Germinal center (tissue), 1 donor: ENCODE data around the gene RCE1.
"Not testable (repeated sequence)": the region's sequence is repeated elsewhere in the genome, so short reads cannot be mapped to it uniquely, and the experiment has no call there.

Source experiments
- DNase-seq: peaks from one replicate; pipeline ENCODE4 v3.0.0; 2012; ENCODE audit warnings: mixed read lengths, low spot score

RCE1 gene

DNA sequence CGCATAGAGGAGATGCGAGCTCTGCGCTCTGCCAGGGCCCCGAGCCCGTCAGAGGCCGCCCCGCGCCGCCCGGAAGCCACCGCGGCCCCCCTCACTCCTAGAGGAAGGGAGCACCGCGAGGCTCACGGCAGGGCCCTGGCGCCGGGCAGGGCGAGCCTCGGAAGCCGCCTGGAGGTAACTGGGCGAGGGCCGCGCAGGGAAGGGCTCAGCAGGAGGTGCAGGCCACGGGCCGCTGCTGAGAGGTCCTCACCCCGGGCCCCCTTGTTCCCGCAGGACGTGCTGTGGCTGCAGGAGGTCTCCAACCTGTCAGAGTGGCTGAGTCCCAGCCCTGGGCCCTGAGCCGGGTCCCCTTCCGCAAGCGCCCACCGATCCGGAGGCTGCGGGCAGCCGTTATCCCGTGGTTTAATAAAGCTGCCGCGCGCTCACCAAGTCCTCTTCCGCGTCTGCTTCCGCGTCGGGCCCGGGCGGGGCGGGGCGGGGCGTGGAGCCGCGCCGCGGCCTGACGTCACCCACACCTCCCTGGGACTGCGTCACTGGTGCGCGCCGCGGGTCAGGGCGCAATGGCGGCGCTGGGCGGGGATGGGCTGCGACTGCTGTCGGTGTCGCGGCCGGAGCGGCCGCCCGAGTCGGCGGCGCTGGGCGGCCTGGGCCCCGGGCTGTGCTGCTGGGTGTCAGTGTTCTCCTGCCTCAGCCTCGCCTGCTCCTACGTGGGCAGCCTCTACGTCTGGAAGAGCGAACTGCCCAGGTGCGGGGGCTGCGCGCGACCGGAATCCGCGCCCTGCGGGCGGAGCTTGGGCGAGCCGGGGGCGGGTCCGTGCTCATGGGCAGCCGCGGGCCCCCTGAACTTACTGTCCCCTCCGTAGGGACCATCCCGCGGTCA is at the start of gene RCE1:
Gene RCE1, plus strand, starts transcription at position 546 of the 880 bp plus-strand sequence. Its CDS starts 15 bp downstream, at position 561.
- DNase-seq, result peak; percentile 94

- DNase-seq, result not testable (repeated sequence)
These were observed 43.4 kb upstream of the RCE1 start for GRCh38 chr11:66799815-66800214.

GRCh38 chr11:66800720-66801428 is 42.4 kb upstream of the RCE1 start:
- peak; percentile 34 for DNase-seq

GRCh38 chr11:66809592-66809991 is 33.6 kb upstream of the RCE1 start:
- DNase-seq, result no peak

- no peak for DNase-seq
These were observed 32.6 kb upstream of the RCE1 start for GRCh38 chr11:66810576-66811185.

DNA sequence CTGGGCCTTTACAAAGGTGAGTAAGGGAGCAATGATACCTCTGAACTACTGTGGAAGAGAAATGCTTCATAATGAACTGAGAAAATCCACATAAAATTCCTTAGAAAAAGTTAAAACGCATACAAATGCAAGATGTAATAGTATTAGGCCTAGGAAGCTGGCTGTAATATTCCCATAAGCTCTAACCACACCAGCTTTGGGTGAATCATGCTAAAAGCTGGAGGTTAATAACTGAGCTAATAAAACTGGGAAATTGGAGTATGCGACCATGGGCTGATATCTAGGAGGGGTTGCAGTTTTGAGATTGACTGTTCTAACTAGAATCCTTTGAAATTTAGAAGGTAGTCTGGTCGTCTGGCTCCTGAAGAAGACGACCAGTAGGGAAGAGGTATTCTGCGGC is 28.6 kb upstream of the RCE1 start:
- DNase-seq, result no peak

- DNase-seq, result no peak
These were observed 27.6 kb upstream of the RCE1 start for GRCh38 chr11:66815646-66816045.

DNA sequence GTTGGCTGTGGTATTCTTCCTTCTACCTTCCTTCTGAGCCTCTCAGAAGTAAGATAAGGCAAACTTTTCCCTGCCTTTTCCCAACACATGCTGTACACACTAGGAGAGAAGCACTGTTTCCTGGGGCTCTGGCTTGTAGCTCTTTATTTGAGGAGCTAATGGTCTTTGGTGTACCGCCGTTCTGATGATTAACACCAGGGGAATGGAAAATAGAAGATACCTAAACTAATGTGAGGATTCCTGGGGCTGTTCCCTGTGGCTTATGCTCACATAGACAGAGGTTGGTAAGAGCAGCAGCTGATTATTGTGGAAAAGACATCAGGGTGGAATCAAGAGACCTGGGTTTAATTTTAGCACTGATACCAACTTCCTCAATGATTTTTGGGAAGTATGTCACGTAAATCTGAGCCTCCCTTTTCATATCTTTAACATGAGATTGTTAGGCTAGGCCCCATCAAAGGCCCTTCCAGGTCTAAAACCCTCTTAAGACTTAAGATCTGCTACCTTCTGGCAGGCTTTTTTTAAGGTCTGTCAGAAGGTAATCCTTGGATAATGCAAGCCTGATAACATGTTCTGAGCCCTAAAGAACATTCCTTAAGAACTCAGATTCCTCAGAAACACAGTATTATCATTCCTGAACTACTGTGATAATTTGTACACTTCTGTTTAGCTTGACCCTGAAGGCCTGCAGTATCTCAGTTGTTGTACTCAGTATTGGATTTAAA is 24.8 kb upstream of the RCE1 start:
- DNase-seq, result no peak

- no peak for DNase-seq
These were observed 22.9 kb upstream of the RCE1 start for GRCh38 chr11:66820381-66820780.

DNA sequence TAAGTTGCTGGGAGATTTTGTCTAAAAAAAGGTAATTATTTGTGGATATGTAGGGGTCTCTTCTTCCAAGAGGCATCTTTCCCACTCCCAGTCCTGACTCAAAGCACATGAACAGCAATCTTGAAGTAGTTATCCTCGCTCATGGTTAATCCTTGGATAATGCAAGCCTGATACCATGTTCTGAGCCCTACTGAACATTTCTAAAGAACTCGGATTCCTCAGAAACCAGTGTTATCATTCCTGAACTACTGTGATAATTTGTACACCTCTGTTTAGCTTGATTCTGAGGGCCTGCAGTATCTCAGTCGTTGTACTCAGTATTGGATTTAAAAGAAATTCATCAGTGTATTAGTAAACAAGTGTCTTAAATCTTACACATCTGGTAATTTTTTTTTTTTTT is 22.3 kb upstream of the RCE1 start:
- DNase-seq, result no peak

DNA sequence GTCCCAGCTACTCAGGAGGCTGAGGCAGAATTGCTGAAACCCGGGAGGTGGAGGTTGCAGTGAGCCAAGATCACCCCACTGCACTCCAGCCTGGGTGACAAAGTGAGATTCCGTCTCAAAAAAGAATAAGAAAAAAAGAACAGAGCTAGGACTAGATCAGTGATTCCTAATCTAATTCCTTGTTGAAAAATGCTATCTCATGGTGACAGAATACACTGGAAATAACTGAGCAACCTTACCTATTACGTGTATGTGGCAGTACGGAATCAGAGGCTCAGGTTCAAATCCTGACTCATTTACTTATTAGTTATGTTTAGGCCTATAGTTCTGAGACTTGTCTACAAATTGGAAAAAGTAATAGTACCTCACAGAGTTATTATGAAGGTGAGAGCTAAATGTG is 19.5 kb upstream of the RCE1 start:
- no peak for DNase-seq

- DNase-seq, result not testable (repeated sequence)
These were observed 18.7 kb upstream of the RCE1 start for GRCh38 chr11:66824573-66824972.

DNA sequence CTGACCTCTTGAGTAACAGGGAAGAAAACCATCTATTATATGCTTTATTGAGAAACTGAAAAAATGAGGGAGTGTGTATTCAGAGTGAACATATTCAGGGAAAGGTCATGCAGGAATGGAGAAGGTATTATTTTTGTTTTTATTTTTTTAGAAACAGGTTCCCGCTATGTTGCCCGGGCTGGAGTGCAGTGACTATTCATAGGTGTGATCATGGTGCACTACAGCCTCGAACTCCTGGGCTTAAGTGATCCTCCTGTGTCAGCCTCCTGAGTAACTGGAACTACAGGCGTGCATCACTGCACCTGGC is 8.7 kb upstream of the RCE1 start:
- no peak for DNase-seq

DNA sequence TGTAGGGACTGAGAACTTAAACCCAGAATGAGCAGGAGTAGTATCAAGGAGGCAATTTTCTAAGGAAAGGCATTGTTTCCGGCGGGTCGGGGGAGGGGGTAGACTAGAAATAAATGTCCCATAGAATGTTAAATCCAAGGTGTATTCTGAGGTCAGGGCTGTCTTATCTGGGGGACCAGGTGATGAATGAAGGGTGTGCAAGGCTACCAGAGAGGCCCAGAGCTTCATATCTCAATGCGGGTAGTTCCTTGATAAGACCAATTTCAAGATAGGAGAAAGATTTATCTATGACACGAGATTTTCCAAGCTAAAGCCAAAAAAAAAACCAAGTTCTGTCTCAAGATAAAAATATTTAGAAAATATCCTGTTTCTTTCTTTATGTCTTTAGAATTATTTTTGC is 8.3 kb upstream of the RCE1 start:
- no peak for DNase-seq

DNA sequence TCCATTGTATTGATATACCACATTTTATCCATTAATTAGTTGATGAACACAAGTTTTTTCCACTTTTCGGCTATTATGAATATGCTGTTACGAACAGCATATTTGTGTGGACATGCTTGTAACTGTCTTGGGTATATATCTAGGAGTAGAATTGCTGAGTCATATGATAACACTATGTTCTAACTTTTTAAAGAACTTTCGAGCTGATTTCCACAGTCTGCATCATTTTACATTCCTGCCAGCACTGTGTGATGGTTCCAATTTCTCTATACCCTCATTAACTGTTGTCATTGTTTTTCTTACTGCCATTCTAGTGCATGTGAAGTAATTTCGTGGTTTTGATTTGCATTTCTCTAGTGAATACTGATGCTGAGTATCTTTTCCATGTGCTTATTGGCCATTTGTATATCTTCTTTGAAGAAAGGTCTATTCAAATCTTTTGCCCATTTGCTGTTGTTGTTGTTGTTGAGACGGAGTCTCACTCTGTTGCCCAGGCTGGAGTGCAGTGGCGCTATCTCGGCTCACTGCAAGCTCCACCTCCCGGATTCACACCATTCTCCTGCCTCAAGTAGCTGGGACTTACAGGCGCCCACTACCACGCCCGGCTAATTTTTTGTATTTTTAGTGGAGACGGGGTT is 7.4 kb upstream of the RCE1 start:
- no peak for DNase-seq

DNA sequence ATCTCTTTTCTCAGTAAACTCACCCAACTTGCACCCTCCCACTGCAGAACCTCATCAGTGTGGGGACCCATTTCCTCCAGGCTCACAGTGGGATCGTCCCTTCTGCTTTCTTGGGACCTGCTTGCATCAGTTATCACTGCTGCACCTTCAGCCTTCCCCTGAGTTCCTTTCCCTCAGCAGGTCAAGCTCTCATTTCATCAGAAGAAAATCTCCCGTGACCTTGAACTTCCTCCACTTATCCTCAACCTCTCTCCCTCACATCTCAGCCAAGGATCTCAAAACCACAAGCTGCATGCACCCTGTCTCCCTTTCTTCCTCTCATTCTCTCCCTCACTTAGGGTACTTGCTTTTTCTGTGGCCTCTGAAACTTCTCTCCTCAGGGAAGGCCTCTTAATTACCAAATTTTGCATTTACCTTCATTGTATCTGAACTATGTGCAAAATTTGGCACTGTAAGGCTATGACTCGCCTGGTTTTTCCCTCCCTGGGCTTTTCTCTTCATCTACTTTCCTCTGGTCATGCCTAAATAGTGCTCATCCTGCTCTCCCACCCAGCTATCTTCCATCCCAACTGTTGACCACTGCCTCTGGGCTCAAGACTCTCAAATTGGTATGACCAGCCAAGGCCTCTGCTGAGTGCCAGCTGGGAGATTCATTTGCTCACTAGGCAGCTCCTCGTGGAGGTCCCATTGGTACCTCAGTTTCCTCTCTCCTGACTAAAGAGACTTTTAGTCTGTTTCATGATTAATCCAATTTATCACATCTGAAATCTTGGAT is 2.7 kb upstream of the RCE1 start:
- DNase-seq, result no peak

DNA sequence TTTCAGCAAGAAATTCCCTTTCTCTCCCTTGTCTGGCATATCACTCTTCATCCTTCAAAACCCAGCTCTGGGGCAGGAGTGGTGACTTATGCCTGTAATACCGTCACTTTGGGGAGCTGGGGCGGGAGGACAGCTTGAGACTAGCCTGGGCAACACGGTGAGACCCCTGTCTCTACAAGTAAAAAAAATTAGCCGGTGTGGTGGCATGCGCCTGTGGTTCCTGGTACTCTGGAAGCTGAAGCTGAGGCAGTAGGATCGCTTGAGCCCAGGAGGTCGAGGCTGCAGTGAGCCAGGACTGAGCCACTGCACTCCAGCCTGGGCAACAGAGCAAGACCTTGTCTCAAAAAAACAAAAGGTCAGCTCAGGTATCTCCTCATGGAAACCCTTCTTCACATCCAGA is 1.4 kb upstream of the RCE1 start:
- DNase-seq, result no peak

DNA sequence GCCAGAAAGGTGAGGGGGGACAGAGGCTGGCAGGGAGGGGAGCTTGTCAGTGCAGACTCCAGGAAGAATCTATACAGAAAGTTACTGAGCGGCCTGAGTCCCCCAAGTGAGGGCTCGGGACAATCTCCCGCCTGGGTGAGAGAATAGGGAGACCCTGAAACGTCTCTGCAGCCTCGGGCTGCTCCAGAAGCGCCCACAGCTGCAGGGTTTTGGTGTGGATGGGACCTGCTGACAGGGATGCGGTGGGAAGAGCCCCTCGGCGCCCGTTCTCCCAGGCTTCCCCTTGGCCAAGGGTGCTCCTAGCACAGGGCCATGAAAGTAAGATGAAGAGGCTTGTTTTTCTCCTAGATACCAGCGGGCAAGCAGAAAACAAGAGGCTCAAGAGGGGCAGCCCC is 743 bp upstream of the RCE1 start:
- no peak for DNase-seq

DNA sequence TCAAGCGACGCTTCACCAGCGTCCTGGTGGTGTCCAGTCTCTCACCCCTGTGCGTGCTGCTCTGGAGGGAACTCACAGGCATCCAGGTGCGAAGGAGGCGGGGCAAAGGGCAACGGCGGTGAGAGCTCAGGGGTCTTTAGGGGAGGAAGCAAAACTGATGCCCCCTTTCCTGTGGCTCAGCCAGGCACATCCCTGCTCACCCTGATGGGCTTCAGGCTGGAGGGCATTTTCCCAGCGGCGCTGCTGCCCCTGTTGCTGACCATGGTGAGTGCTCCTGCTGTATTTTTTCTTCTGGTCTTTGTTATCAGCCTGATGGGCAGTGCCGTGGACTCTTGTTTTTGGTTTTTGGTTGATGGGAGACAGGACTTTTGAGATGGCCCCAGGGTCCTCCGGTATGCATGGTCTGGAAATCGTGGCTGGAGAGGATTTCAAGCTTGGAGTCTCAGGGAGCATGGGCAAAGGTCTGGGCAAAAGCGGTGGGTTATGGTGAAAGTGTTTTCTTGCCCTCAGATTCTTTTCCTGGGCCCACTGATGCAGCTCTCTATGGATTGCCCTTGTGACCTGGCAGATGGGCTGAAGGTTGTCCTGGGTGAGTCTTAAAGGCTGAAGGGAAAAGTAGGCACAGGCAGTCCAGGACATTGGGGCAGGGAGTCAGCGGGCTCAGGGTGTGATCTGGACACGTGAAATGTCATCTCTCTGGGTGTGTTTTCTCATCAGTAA is 695 bp downstream of the RCE1 start:
- DNase-seq, result no peak

DNA sequence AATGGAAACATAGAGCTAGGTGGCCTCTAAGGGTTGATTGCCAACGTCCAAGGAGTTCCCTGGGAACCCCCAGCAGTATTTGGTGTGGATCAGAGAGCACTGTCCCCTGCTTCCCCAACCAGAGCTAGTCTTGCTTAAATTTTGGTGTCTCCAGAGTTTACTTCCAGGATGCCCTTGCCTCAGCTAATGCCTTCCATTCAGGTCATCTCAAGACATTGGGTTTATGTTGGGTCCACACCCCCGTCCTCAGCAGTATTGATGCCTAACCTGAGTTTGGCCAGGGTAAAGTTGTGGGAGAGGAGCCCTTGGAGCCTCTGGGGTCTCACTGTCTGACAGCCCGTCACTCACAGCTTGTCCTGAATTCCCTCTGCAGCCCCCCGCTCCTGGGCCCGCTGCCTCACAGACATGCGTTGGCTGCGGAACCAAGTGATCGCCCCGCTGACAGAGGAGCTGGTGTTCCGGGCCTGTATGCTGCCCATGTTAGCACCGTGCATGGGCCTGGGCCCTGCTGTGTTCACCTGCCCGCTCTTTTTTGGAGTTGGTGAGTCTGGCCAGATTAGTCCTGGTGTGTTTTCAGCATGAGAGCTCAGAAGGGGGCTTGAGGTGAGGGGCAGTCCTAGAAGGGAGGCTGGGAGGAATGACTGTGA is 1.4 kb downstream of the RCE1 start:
- no peak for DNase-seq
